CD8-positive, alpha-beta memory T cell (primary cell): Measurements from ENCODE around the gene GJA3. TPM values are rescaled to one million over a fixed set of nuclear protein-coding genes. Genes with fewer than 3 reads are reported as not detected.
A peak's percentile ranks its signal among the peaks of the same experiment; 100 is the strongest.

ENCODE experiments used
- CTCF ChIA-PET: fragments of 350-600 bp; sonication (Branson Sonifier 250); formaldehyde crosslinking; loops from one replicate; lab custom pipeline; 2021; ENCODE audit warnings: antibody characterized with exemption; lab: Charles Lee
- POLR2A ChIA-PET: fragments of 350-600 bp; sonication (Branson Sonifier 250); formaldehyde crosslinking; loops from one replicate; lab custom pipeline; 2021; ENCODE audit warnings: antibody characterized with exemption; lab: Charles Lee
- DNase-seq, 5 donors: peaks; one replicate each; pipeline versions ENCODE4 v3.0.0 to v3.0.0-alpha.2; 2020 to 2022; ENCODE audit warnings: mixed read lengths in 1 of 5
- H3K27ac ChIP-seq: one replicate; pipeline ENCODE4 v1.7.0; 2013; ENCODE audit warnings: low read depth, mild to moderate bottlenecking, low read length, moderate library complexity
- H3K27me3 ChIP-seq: 2 replicates; pipeline ENCODE4 v1.7.0; 2013; ENCODE audit warnings: low read length, mild to moderate bottlenecking; ENCODE audit not compliant: insufficient read depth, poor library complexity, severe bottlenecking
- H3K36me3 ChIP-seq: 2 replicates; pipeline ENCODE4 v1.7.0; 2013; ENCODE audit warnings: mild to moderate bottlenecking, low read length, moderate library complexity; ENCODE audit not compliant: insufficient read depth
- H3K4me1 ChIP-seq: 2 replicates; pipeline ENCODE4 v1.7.0; 2013; ENCODE audit warnings: mild to moderate bottlenecking, low read length, moderate library complexity; ENCODE audit not compliant: insufficient read depth
- H3K4me3 ChIP-seq: 2 replicates; pipeline ENCODE4 v1.7.0; 2013; ENCODE audit warnings: mild to moderate bottlenecking, low read length
- H3K9me3 ChIP-seq: 2 replicates; pipeline ENCODE4 v1.7.0; 2013; ENCODE audit warnings: mild to moderate bottlenecking, low read length
- H3K27ac Mint-ChIP-seq, 8 donors: one replicate each; pipeline ENCODE4 v1.8.0; 2020 to 2021; ENCODE audit warnings: mixed read lengths in 8 of 8, mild to moderate bottlenecking in 6 of 8, inconsistent platforms in 3 of 8, moderate library complexity in 3 of 8
- H3K27me3 Mint-ChIP-seq, 2 donors: one replicate each; pipeline ENCODE4 v1.8.0; 2020 to 2021; ENCODE audit warnings: mixed read lengths in 2 of 2, mild to moderate bottlenecking in 1 of 2, moderate library complexity in 1 of 2
- H3K36me3 Mint-ChIP-seq, 3 donors: one replicate each; pipeline ENCODE4 v1.8.0; 2020 to 2021; ENCODE audit warnings: mixed read lengths in 3 of 3, inconsistent platforms in 1 of 3, mild to moderate bottlenecking in 1 of 3
- H3K4me1 Mint-ChIP-seq, 3 donors: one replicate each; pipeline ENCODE4 v1.8.0; 2020 to 2021; ENCODE audit warnings: mixed read lengths in 3 of 3, inconsistent platforms in 1 of 3, mild to moderate bottlenecking in 1 of 3
- H3K4me3 Mint-ChIP-seq, 7 donors: one replicate each; pipeline ENCODE4 v1.8.0; 2020 to 2021; ENCODE audit warnings: mixed read lengths in 7 of 7, mild to moderate bottlenecking in 6 of 7, moderate library complexity in 4 of 7, inconsistent platforms in 2 of 7
- H3K9me3 Mint-ChIP-seq, 5 donors: one replicate each; pipeline ENCODE4 v1.8.0; 2020 to 2022; ENCODE audit warnings: mixed read lengths in 5 of 5, mild to moderate bottlenecking in 3 of 5, moderate library complexity in 2 of 5, inconsistent platforms in 1 of 5
- polyA plus RNA-seq: library from polyadenylated mRNA; unstranded; fragments of 300-500 nt; fragmentation: Illumina TruSeq; gene quantifications from one replicate; pipeline ENCODE4 v1.2.3, GENCODE V29; 2021
- total RNA-seq, 2 experiments: library from RNA; stranded (reverse); gene quantifications; one replicate each; pipeline ENCODE4 v1.2.3, GENCODE V29; 2021

GJA3 gene
- total and polyA plus RNA-seq, 3 experiments from 2014 or later = 0.09 to 1.0 (median 0.85) TPM

- H3K36me3 Mint-ChIP-seq = peaks cover 0 to 2% (median 0%) of the 10 kb centered on the region in 3 donors
- H3K4me1 Mint-ChIP-seq = peaks cover 0 to 8% (median 0%) of the 10 kb centered on the region in 3 donors
- H3K9me3 Mint-ChIP-seq = no peaks in the 10 kb centered on the region
- no peaks in the 10 kb centered on the region for H3K36me3 ChIP-seq
- H3K4me3 Mint-ChIP-seq = no peak overlapping the region
- no peaks in the 10 kb centered on the region for H3K4me1 ChIP-seq
- H3K27ac Mint-ChIP-seq = no peak overlapping the region
- H3K4me3 ChIP-seq = no peak overlapping the region
- no peaks in the 10 kb centered on the region for H3K9me3 ChIP-seq
- CTCF ChIA-PET = no interaction called here
- no peak overlapping the region for H3K27ac ChIP-seq
- peaks cover 24 to 73% of the 10 kb centered on the region in 2 donors for H3K27me3 Mint-ChIP-seq
- no peak for DNase-seq
- H3K27me3 ChIP-seq = peaks cover 3% of the 10 kb centered on the region
- POLR2A ChIA-PET = no interaction called here
Observed at GRCh38 chr13:20144141-20144850, 16.6 kb downstream of the GJA3 start.

GRCh38 chr13:20142927-20143480 lies 17.8 kb downstream of the GJA3 start:
- peaks cover 0 to 8% (median 0%) of the 10 kb centered on the region in 3 donors for H3K4me1 Mint-ChIP-seq
- ChIA-PET CTCF (interaction anchor here (1.3 kb wide), 1 partner anchor 39 kb away, joined by 3 read pairs; no protein-coding TSS in a partner anchor), POLR2A (no interaction called here)
- no peak overlapping the region for H3K27ac Mint-ChIP-seq
- Histone ChIP-seq H3K4me1 (no peaks in the 10 kb centered on the region), H3K4me3 (no peak overlapping the region), H3K9me3 (no peaks in the 10 kb centered on the region), H3K27ac (no peak overlapping the region), H3K27me3 (peaks cover 3% of the 10 kb centered on the region), H3K36me3 (no peaks in the 10 kb centered on the region)
- peaks cover 0 to 2% (median 0%) of the 10 kb centered on the region in 3 donors for H3K36me3 Mint-ChIP-seq
- H3K27me3 Mint-ChIP-seq = peaks cover 18 to 70% of the 10 kb centered on the region in 2 donors
- no peaks in the 10 kb centered on the region for H3K9me3 Mint-ChIP-seq
- H3K4me3 Mint-ChIP-seq = no peak overlapping the region
- no peak for DNase-seq

GRCh38 chr13:20142023-20142926 lies 18.6 kb downstream of the GJA3 start:
- DNase-seq = no peak
- Mint-ChIP-seq H3K36me3 (peaks cover 0 to 2% (median 0%) of the 10 kb centered on the region in 3 donors), H3K4me1 (peaks cover 0 to 8% (median 0%) of the 10 kb centered on the region in 3 donors), H3K4me3 (no peak overlapping the region), H3K27ac (no peak overlapping the region), H3K9me3 (no peaks in the 10 kb centered on the region), H3K27me3 (peaks cover 22 to 73% of the 10 kb centered on the region in 2 donors)
- H3K27me3 ChIP-seq = peaks cover 4% of the 10 kb centered on the region
- H3K36me3 ChIP-seq = no peaks in the 10 kb centered on the region
- ChIA-PET POLR2A (no interaction called here), CTCF (interaction anchor here (1.3 kb wide), 1 partner anchor 40 kb away, joined by 3 read pairs; no protein-coding TSS in a partner anchor)
- H3K27ac ChIP-seq = no peak overlapping the region
- H3K9me3 ChIP-seq = no peaks in the 10 kb centered on the region
- H3K4me1 ChIP-seq = no peaks in the 10 kb centered on the region
- no peak overlapping the region for H3K4me3 ChIP-seq

GRCh38 chr13:20141238-20142022 lies 19.4 kb downstream of the GJA3 start:
- no peak for DNase-seq
- Histone ChIP-seq H3K9me3 (no peaks in the 10 kb centered on the region), H3K36me3 (no peaks in the 10 kb centered on the region), H3K27ac (no peak overlapping the region), H3K4me3 (no peak overlapping the region), H3K27me3 (peaks cover 11% of the 10 kb centered on the region), H3K4me1 (no peaks in the 10 kb centered on the region)
- POLR2A ChIA-PET = no interaction called here
- peak overlapping the region in 1 of 7 donors; percentile 61 for H3K4me3 Mint-ChIP-seq
- H3K27ac Mint-ChIP-seq = no peak overlapping the region
- peaks cover 0 to 2% (median 0%) of the 10 kb centered on the region in 3 donors for H3K36me3 Mint-ChIP-seq
- peaks cover 28 to 70% of the 10 kb centered on the region in 2 donors for H3K27me3 Mint-ChIP-seq
- H3K4me1 Mint-ChIP-seq = peaks cover 0 to 14% (median under 1%) of the 10 kb centered on the region in 3 donors
- H3K9me3 Mint-ChIP-seq = no peaks in the 10 kb centered on the region
- CTCF ChIA-PET = interaction anchor here (1.3 kb wide), 1 partner anchor 41 kb away, joined by 3 read pairs; no protein-coding TSS in a partner anchor

GRCh38 chr13:20140487-20140886 lies 20.4 kb downstream of the GJA3 start:
- no peaks in the 10 kb centered on the region for H3K36me3 ChIP-seq
- H3K4me3 ChIP-seq = no peak overlapping the region
- Mint-ChIP-seq H3K27me3 (peaks cover 29 to 66% of the 10 kb centered on the region in 2 donors), H3K36me3 (peaks cover 0 to 2% (median 0%) of the 10 kb centered on the region in 3 donors), H3K4me3 (no peak overlapping the region), H3K27ac (no peak overlapping the region), H3K4me1 (peaks cover 0 to 14% (median 1%) of the 10 kb centered on the region in 3 donors), H3K9me3 (no peaks in the 10 kb centered on the region)
- no peaks in the 10 kb centered on the region for H3K4me1 ChIP-seq
- ChIA-PET CTCF (no interaction called here), POLR2A (no interaction called here)
- H3K27ac ChIP-seq = no peak overlapping the region
- peaks cover 11% of the 10 kb centered on the region for H3K27me3 ChIP-seq
- DNase-seq = no peak
- H3K9me3 ChIP-seq = no peaks in the 10 kb centered on the region

DNA sequence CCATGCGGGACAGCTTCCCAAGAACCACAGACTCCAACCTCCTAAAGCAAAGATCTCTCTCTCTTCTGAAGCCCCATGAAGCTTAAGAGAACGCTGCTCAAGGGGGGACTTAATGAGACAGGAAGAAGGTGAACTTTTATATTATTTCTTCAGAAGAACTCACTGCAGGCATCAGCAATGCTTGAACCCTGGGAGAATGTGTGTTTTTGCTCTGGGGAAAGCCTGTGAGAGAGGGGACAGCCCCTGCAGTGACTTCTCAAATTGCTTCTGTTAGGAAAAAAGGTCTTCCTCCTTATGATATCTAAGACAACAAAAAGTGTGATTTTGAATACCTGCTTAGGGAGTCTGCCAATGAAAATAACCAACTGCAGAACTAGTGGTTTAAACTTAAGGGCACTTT lies 23.0 kb downstream of the GJA3 start:
- Mint-ChIP-seq H3K27me3 (peaks cover 30 to 60% of the 10 kb centered on the region in 2 donors), H3K4me3 (no peak overlapping the region), H3K36me3 (no peaks in the 10 kb centered on the region), H3K9me3 (no peaks in the 10 kb centered on the region), H3K27ac (no peak overlapping the region), H3K4me1 (peaks cover 0 to 11% (median 1%) of the 10 kb centered on the region in 3 donors)
- no peak overlapping the region for H3K4me3 ChIP-seq
- H3K4me1 ChIP-seq = no peaks in the 10 kb centered on the region
- no peak for DNase-seq
- no peaks in the 10 kb centered on the region for H3K9me3 ChIP-seq
- no peak overlapping the region for H3K27ac ChIP-seq
- no peaks in the 10 kb centered on the region for H3K36me3 ChIP-seq
- ChIA-PET POLR2A (no interaction called here), CTCF (no interaction called here)
- H3K27me3 ChIP-seq = peaks cover 11% of the 10 kb centered on the region
